PC-3 (cell line): ENCODE data around the gene GPR176. TPM values are rescaled to one million over a fixed set of nuclear protein-coding genes. Genes with fewer than 3 reads are reported as not detected.

Experiments used
- ATAC-seq: fragments of 200-7000 bp; cut with Tn5 transposase; 2 replicates; pipeline ENCODE4 v1.9.1; 2020; ENCODE audit warnings: mild to moderate bottlenecking, moderate library complexity
- BruUV-seq: library from RNA; stranded (reverse); fragments of 400-500 nt; replicated peaks from 2 replicates; lab custom pipeline; 2021; lab: Mats Ljungman, UMichigan
- CTCF ChIA-PET: fragments of 300-600 bp; sonication (Branson Sonifier 250); formaldehyde crosslinking; loops from one replicate; lab custom pipeline; 2022; ENCODE audit warnings: antibody characterized with exemption; lab: Charles Lee
- POLR2A ChIA-PET: fragments of 300-600 bp; sonication (Branson Sonifier 250); formaldehyde crosslinking; loops from one replicate; lab custom pipeline; 2022; ENCODE audit warnings: antibody characterized with exemption; ENCODE audit not compliant: unreplicated experiment; lab: Charles Lee
- DNase-seq: peaks from one replicate; pipeline ENCODE4 v3.0.0-alpha.2; 2015
- H2AFZ ChIP-seq: fragments of 300-600 bp; sonication (generic); 2 replicates; pipeline ENCODE4 v1.6.0; 2016; ENCODE audit warnings: antibody characterized with exemption, low read length
- H3F3A ChIP-seq: fragments of 300-600 bp; sonication (generic); one replicate; pipeline ENCODE4 v1.6.0; 2017; ENCODE audit warnings: antibody characterized with exemption, low read length, control low read depth, mild to moderate bottlenecking; ENCODE audit not compliant: unreplicated experiment
- H3K27ac ChIP-seq: fragments of 300-600 bp; sonication (generic); 2 replicates; pipeline ENCODE4 v1.5.1; 2016; ENCODE audit warnings: mild to moderate bottlenecking, low read length
- H3K27me3 ChIP-seq: fragments of 300-600 bp; sonication (generic); 2 replicates; pipeline ENCODE4 v1.6.1; 2016; ENCODE audit warnings: low read length, mixed read lengths
- H3K36me3 ChIP-seq: fragments of 300-600 bp; sonication (generic); 2 replicates; pipeline ENCODE4 v1.6.1; 2016; ENCODE audit warnings: low read depth, mixed run types, low read length, mixed read lengths
- H3K4me1 ChIP-seq: fragments of 300-600 bp; sonication (generic); 2 replicates; pipeline ENCODE4 v1.5.1; 2016; ENCODE audit warnings: low read length; ENCODE audit not compliant: insufficient read depth
- H3K4me2 ChIP-seq: fragments of 300-600 bp; sonication (generic); 2 replicates; pipeline ENCODE4 v1.6.0; 2016; ENCODE audit warnings: low read length
- H3K4me3 ChIP-seq: fragments of 300-600 bp; sonication (generic); 2 replicates; pipeline ENCODE4 v1.5.1; 2016; ENCODE audit warnings: mild to moderate bottlenecking, low read length, mixed read lengths
- H3K79me2 ChIP-seq: fragments of 300-600 bp; sonication (generic); 2 replicates; pipeline ENCODE4 v1.6.1; 2017; ENCODE audit warnings: low read length, mixed read lengths
- H3K9ac ChIP-seq: fragments of 300-600 bp; sonication (generic); 2 replicates; pipeline ENCODE4 v1.6.0; 2016; ENCODE audit warnings: mild to moderate bottlenecking, low read length
- H3K9me2 ChIP-seq: fragments of 300-600 bp; sonication (generic); replicated peaks from 2 replicates; pipeline ENCODE4 v1.6.1; 2016; ENCODE audit warnings: mixed run types, low read length, mixed read lengths
- H3K9me3 ChIP-seq: fragments of 300-600 bp; sonication (generic); 2 replicates; pipeline ENCODE4 v1.6.1; 2016; ENCODE audit warnings: low read length, mixed read lengths
- H4K20me1 ChIP-seq: fragments of 300-600 bp; sonication (generic); 2 replicates; pipeline ENCODE4 v1.6.1; 2016; ENCODE audit warnings: low read length, mixed read lengths
- EZH2 ChIP-seq: fragments of 300-600 bp; sonication (generic); IDR thresholded peaks from one replicate; pipeline ENCODE4 v1.6.1; 2017; ENCODE audit warnings: antibody characterized with exemption, mild to moderate bottlenecking, low read length; ENCODE audit not compliant: unreplicated experiment
- EZH2phosphoT487 ChIP-seq: fragments of 300-600 bp; sonication (generic); IDR thresholded peaks from 2 replicates; pipeline ENCODE4 v1.6.1; 2018; ENCODE audit warnings: mild to moderate bottlenecking, antibody characterized with exemption, low read length, borderline replicate concordance
- intact Hi-C: fragments of 100-400 bp; cut with micrococcal nuclease; formaldehyde crosslinking; loops from 2 replicates; pipeline ENCODE4 v1.9.0; 2023
- total RNA-seq: library from RNA; depleted of rRNA; stranded (reverse); fragments of >200 nt; gene quantifications from 2 replicates; pipeline ENCODE4 v1.2.3, GENCODE V29; 2014
- TF ChIP-seq, protein P1 (sequence below): fragments of 300-600 bp; sonication (generic); conservative IDR thresholded peaks from 2 replicates; pipeline ENCODE4 v1.5.1; 2017; ENCODE audit warnings: antibody characterized with exemption, low read depth, mild to moderate bottlenecking, low read length

GPR176 gene
- total RNA-seq, 1 experiment from 2014 or later, result 27.8 TPM

DNA sequence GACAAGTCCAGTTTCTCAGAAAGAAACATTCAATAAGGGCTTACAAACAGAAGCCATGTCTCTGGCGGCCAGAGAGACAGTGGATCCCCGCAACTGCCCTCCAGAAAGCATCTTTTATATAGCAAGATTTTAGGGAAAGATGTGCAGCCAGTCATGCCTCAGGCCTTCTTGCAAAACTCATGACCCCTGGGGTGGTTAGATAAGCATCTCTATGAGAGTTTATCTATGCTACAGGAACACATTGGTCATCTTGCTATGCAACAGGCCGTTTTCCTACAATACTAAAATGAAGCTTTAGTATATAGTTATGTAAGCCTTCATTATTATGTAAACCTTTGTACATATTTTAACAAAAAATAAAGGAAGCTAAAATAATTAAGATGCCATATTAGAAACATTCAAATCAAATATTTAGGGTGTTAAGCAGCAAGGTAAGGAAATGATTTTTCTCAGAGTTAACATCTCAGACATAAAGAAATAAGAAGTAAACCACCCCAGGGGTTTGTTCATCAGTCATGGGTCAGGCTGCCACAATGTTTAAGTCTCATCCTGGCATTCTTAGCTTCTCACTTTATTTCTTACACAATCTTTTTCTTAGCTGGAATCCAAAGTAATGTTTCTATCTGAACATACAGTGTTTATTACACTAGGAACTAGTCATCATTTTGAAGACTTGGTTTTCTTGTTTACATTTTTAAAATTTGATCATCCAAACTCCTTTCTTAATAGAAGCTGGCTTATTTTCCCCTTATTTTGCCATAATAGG is 131.1 kb downstream of the GPR176 start:
- ATAC-seq (no peak), DNase-seq (no peak)
- H3K36me3 ChIP-seq, result no peaks in the 10 kb centered on the region
- no peak overlapping the region for H3K27ac ChIP-seq
- intact Hi-C loops, result loop anchor here (5.0 to 10.0 kb wide), 2 partner anchors 246 to 318 kb away; partner anchors contain the start of genes BMF and SRP14
- no peaks in the 10 kb centered on the region for H4K20me1 ChIP-seq
- H3K4me2 ChIP-seq, result no peak overlapping the region
- no peak overlapping the region for H3K9ac ChIP-seq
- no peak overlapping the region for H2AFZ ChIP-seq
- H3K9me3 ChIP-seq, result no peaks in the 10 kb centered on the region
- ChIA-PET POLR2A (interaction anchor here (0.6 kb wide), 1 partner anchor 371 kb away, joined by 4 read pairs; no protein-coding TSS in a partner anchor), CTCF (no interaction called here)
- H3K4me3 ChIP-seq, result no peak overlapping the region
- no peak for TF ChIP-seq EZH2
- TF ChIP-seq, protein P1, sequence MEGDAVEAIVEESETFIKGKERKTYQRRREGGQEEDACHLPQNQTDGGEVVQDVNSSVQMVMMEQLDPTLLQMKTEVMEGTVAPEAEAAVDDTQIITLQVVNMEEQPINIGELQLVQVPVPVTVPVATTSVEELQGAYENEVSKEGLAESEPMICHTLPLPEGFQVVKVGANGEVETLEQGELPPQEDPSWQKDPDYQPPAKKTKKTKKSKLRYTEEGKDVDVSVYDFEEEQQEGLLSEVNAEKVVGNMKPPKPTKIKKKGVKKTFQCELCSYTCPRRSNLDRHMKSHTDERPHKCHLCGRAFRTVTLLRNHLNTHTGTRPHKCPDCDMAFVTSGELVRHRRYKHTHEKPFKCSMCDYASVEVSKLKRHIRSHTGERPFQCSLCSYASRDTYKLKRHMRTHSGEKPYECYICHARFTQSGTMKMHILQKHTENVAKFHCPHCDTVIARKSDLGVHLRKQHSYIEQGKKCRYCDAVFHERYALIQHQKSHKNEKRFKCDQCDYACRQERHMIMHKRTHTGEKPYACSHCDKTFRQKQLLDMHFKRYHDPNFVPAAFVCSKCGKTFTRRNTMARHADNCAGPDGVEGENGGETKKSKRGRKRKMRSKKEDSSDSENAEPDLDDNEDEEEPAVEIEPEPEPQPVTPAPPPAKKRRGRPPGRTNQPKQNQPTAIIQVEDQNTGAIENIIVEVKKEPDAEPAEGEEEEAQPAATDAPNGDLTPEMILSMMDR, result no peak
- TF ChIP-seq EZH2phosphoT487, result no peak
- no peaks in the 10 kb centered on the region for H3K9me2 ChIP-seq
- peaks cover 7% of the 10 kb centered on the region for H3F3A ChIP-seq
- H3K27me3 ChIP-seq, result no peaks in the 10 kb centered on the region
- no TSS peak for BruUV-seq
- peaks cover 50% of the 10 kb centered on the region for H3K4me1 ChIP-seq
- H3K79me2 ChIP-seq, result no peaks in the 10 kb centered on the region

GRCh38 chr15:39788108-39788507 is 132.0 kb downstream of the GPR176 start:
- no peak for ATAC-seq
- Histone ChIP-seq H3K79me2 (peaks cover 9% of the 10 kb centered on the region), H4K20me1 (no peaks in the 10 kb centered on the region), H2AFZ (no peak overlapping the region), H3K4me2 (no peak overlapping the region), H3K9ac (no peak overlapping the region), H3K9me3 (no peaks in the 10 kb centered on the region), H3K9me2 (no peaks in the 10 kb centered on the region), H3K4me1 (peaks cover 58% of the 10 kb centered on the region), H3K27ac (no peak overlapping the region), H3K27me3 (no peaks in the 10 kb centered on the region), H3K36me3 (no peaks in the 10 kb centered on the region), H3K4me3 (no peak overlapping the region), H3F3A (peaks cover 7% of the 10 kb centered on the region)
- BruUV-seq, result no TSS peak
- no peak for DNase-seq
- ChIA-PET POLR2A (no interaction called here), CTCF (interaction anchor here (1.2 kb wide), 1 partner anchor 46 kb away, joined by 3 read pairs; no protein-coding TSS in a partner anchor)
- intact Hi-C loops, result loop anchor here (5.0 to 10.0 kb wide), 2 partner anchors 247 to 319 kb away; partner anchors contain the start of genes BMF and SRP14
- TF ChIP-seq EZH2phosphoT487 (no peak), EZH2 (no peak)
- TF ChIP-seq, protein P1, result no peak

DNA sequence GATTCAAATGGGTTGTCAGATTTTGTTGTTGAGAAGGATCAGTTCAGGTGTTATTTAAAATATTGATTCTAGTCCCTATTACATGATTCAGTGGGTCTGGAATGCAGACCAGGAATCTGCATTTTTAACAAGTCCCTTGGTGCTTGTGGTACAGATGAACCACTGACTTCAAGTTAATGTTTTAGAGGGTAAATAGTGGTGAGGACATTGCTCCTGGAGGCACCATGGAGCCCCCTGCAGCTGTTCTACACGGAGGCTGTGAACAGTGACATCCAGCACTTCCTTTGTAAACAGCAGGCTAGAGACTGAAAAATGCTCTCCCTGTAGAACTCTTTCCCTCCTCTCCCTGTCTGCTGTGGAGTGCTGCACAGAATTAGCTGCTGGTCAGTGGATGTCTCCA is 132.6 kb downstream of the GPR176 start:
- H3K9ac ChIP-seq, result no peak overlapping the region
- POLR2A ChIA-PET, result no interaction called here
- H4K20me1 ChIP-seq, result no peaks in the 10 kb centered on the region
- no peaks in the 10 kb centered on the region for H3K36me3 ChIP-seq
- H3K27me3 ChIP-seq, result no peaks in the 10 kb centered on the region
- H3F3A ChIP-seq, result peaks cover 7% of the 10 kb centered on the region
- DNase-seq, result no peak
- H3K4me3 ChIP-seq, result no peak overlapping the region
- no peaks in the 10 kb centered on the region for H3K9me2 ChIP-seq
- H3K27ac ChIP-seq, result no peak overlapping the region
- no peak for ATAC-seq
- no TSS peak for BruUV-seq
- no peak for TF ChIP-seq EZH2
- TF ChIP-seq, protein P1, result no peak
- peaks cover 54% of the 10 kb centered on the region for H3K4me1 ChIP-seq
- no peaks in the 10 kb centered on the region for H3K9me3 ChIP-seq
- no peak overlapping the region for H3K4me2 ChIP-seq
- CTCF ChIA-PET, result interaction anchor here (1.2 kb wide), 1 partner anchor 46 kb away, joined by 3 read pairs; no protein-coding TSS in a partner anchor
- H2AFZ ChIP-seq, result no peak overlapping the region
- intact Hi-C loops, result loop anchor here (5.0 to 10.0 kb wide), 2 partner anchors 247 to 320 kb away; partner anchors contain the start of genes BMF and SRP14
- H3K79me2 ChIP-seq, result peaks cover 11% of the 10 kb centered on the region
